K562 (cell line): Measurements from ENCODE around the gene MN1. TPM values are rescaled to one million over a fixed set of nuclear protein-coding genes. Genes with fewer than 3 reads are reported as not detected.

Source experiments
- ATF6 ChIP-seq: sonication (generic); formaldehyde crosslinking; IDR thresholded peaks from 2 replicates; pipeline ENCODE4 v1.4.0; 2020; ENCODE audit warnings: mild to moderate bottlenecking, missing genetic modification reagents
- ELF1 ChIP-seq: fragments of 200-800 bp; sonication (Bioruptor generic); IDR thresholded peaks from 2 replicates; pipeline ENCODE4 v1.6.1; 2016; ENCODE audit warnings: missing genetic modification characterization, missing compliant biosample characterization
- JUND ChIP-seq, 2 experiments: IDR thresholded peaks; 2 replicates in 1 of 2; 3 replicates in 1 of 2; pipeline ENCODE4 v1.6.1; 2011; ENCODE audit warnings: borderline replicate concordance in 2 of 2, low read depth in 2 of 2, low read length in 2 of 2, improper control_type of control experiment in 1 of 2, missing biosample characterization in 1 of 2, missing genetic modification characterization in 1 of 2, missing genetic modification reagents in 1 of 2
- NCOA6 ChIP-seq: fragments of 450-650 bp; IDR thresholded peaks from 2 replicates; pipeline ENCODE4 v1.6.1; 2017; ENCODE audit warnings: mild to moderate bottlenecking
- polyA plus RNA-seq, 8 experiments: library from polyadenylated mRNA; depleted of rRNA in 4 of 8; stranded (reverse) in 5 of 8; unstranded in 3 of 8; fragments of >200 nt; fragmentation: Nextera tagmentation in 2 of 8; fragmentation: Illumina TruSeq in 1 of 8; extraction: Ambion mirVana in 2 of 8; extraction: Trizol in 1 of 8; gene quantifications; 2 replicates each; pipeline versions ENCODE4 v1.2.1 to v1.2.3, GENCODE V29; 2011 to 2014; ENCODE audit warnings: inconsistent platforms in 1 of 8, missing spikeins in 1 of 8
- total RNA-seq, 7 experiments: library from RNA; depleted of rRNA in 6 of 7; stranded (reverse); fragments of >200 nt in 6 of 7; fragmentation: Illumina TruSeq in 2 of 7; extraction: Trizol in 2 of 7; gene quantifications; 2 replicates each; pipeline versions ENCODE4 v1.2.1 to v1.2.3, GENCODE V29; 2011 to 2021; ENCODE audit warnings: low replicate concordance in 1 of 7
- TF ChIP-seq, protein P1 (sequence below): fragments of 450-650 bp; formaldehyde crosslinking; IDR thresholded peaks from 2 replicates; pipeline ENCODE4 v1.4.0; 2020; ENCODE audit warnings: mild to moderate bottlenecking, moderate library complexity
- TF ChIP-seq, protein P2 (sequence below), 3 experiments: fragments of 200-800 bp in 1 of 3; fragments of 250-450 bp in 1 of 3; fragments of 450-650 bp in 1 of 3; sonication (Bioruptor Pico) in 1 of 3; sonication (Bioruptor generic) in 1 of 3; formaldehyde crosslinking in 1 of 3; IDR thresholded peaks; 2 replicates each; pipeline versions ENCODE4 v1.6.1 to v1.8.0; 2016 to 2022; ENCODE audit warnings: mild to moderate bottlenecking in 2 of 3, missing genetic modification characterization in 2 of 3, missing compliant biosample characterization in 1 of 3, moderate library complexity in 1 of 3

The MN1 gene
- total and polyA plus RNA-seq, 9 of the 15 experiments (the other 6 are each of a cell fraction or from before 2014, with no cell fraction given): under 0.01 to 0.05 (median 0.03) TPM; not detected in 5

DNA sequence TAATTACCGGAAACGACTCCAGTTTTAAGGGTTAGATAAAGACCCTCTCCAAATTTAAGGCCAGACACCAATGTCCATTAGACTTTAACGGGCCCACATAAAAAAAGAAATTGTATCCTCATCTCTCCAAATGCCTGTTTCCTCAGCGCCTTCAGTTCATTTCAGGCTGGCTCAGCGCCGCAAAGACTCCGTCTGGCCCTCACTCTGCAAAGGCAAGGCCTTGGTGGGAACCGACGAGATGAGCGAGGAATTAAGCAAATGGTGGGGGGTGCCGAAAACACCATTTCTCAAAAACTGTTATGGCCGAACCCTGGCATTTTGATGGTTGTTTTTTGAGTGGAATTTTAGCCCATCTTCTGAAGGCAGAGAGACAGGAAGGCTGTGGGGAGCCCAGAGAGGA lies 15.7 kb downstream of the MN1 start (continued):
- TF ChIP-seq ELF1: no peak
- TF ChIP-seq, protein P1, sequence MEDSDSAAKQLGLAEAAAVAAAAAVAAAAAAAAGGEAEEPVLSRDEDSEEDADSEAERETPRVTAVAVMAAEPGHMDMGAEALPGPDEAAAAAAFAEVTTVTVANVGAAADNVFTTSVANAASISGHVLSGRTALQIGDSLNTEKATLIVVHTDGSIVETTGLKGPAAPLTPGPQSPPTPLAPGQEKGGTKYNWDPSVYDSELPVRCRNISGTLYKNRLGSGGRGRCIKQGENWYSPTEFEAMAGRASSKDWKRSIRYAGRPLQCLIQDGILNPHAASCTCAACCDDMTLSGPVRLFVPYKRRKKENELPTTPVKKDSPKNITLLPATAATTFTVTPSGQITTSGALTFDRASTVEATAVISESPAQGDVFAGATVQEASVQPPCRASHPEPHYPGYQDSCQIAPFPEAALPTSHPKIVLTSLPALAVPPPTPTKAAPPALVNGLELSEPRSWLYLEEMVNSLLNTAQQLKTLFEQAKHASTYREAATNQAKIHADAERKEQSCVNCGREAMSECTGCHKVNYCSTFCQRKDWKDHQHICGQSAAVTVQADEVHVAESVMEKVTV: no peak
- no peak for TF ChIP-seq ATF6 (CRISPR knock-in tag)
- TF ChIP-seq JUND (IDR thresholded peaks at IDR 0.05; ENCODE audit: borderline replicate concordance, low read depth, low read length): no peak
- no peak for TF ChIP-seq JUND (tag; IDR thresholded peaks at IDR 0.05; ENCODE audit: borderline replicate concordance, low read depth, low read length)
- TF ChIP-seq NCOA6: no peak
- TF ChIP-seq, protein P2, sequence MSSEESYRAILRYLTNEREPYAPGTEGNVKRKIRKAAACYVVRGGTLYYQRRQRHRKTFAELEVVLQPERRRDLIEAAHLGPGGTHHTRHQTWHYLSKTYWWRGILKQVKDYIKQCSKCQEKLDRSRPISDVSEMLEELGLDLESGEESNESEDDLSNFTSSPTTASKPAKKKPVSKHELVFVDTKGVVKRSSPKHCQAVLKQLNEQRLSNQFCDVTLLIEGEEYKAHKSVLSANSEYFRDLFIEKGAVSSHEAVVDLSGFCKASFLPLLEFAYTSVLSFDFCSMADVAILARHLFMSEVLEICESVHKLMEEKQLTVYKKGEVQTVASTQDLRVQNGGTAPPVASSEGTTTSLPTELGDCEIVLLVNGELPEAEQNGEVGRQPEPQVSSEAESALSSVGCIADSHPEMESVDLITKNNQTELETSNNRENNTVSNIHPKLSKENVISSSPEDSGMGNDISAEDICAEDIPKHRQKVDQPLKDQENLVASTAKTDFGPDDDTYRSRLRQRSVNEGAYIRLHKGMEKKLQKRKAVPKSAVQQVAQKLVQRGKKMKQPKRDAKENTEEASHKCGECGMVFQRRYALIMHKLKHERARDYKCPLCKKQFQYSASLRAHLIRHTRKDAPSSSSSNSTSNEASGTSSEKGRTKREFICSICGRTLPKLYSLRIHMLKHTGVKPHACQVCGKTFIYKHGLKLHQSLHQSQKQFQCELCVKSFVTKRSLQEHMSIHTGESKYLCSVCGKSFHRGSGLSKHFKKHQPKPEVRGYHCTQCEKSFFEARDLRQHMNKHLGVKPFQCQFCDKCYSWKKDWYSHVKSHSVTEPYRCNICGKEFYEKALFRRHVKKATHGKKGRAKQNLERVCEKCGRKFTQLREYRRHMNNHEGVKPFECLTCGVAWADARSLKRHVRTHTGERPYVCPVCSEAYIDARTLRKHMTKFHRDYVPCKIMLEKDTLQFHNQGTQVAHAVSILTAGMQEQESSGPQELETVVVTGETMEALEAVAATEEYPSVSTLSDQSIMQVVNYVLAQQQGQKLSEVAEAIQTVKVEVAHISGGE (CRISPR knock-in tag; IDR thresholded peaks at IDR 0.05): no peak
